K562 (cell line): Measurements from ENCODE around the gene PKDREJ. TPM values are rescaled to one million over a fixed set of nuclear protein-coding genes. Genes with fewer than 3 reads are reported as not detected.

Source experiments
- ATAC-seq: fragments of 200-7000 bp; cut with Tn5 transposase; 3 replicates; pipeline ENCODE4 v1.9.1; 2020; ENCODE audit warnings: moderate library complexity
- BruUV-seq: library from RNA; stranded (reverse); fragments of 400-500 nt; replicated peaks from 2 replicates; lab custom pipeline; 2021; lab: Mats Ljungman, UMichigan
- CTCF ChIA-PET: fragments of 300-600 bp; formaldehyde crosslinking; extraction: SDS; loops from one replicate; lab custom pipeline; 2021; ENCODE audit warnings: low intra/inter-chr PET ratio; lab: Yijun Ruan, JAX
- POLR2A ChIA-PET: fragments of 300-600, 350-650 bp; sonication (Branson Sonifier 250); formaldehyde crosslinking; extraction: SDS; loops from one replicate; lab custom pipeline; 2021; ENCODE audit warnings: antibody characterized with exemption, inconsistent platforms; lab: Yijun Ruan, JAX
- DNase-seq, 4 experiments: peaks; one replicate each; pipeline versions ENCODE4 v3.0.0 to v3.0.0-alpha.2; 2011 to 2018; ENCODE audit warnings: low spot score in 3 of 4, mixed read lengths in 3 of 4; ENCODE audit errors: extremely low read depth in 1 of 4
- FAIRE-seq: peaks from 2 replicates; lab custom pipeline; 2011; peaks lifted over from hg19 to GRCh38; lab: Jason Lieb, UNC
- H2AFZ ChIP-seq: 2 replicates; pipeline ENCODE4 v1.6.0; 2011; ENCODE audit warnings: low read depth, low read length, control low read depth, inconsistent platforms
- H3K27ac ChIP-seq: fragments of 200-600 bp; 3 replicates; pipeline ENCODE4 v1.8.0; 2011; ENCODE audit warnings: low read depth, mild to moderate bottlenecking, control low read depth, inconsistent platforms, low read length, moderate library complexity, mixed read lengths; ENCODE audit errors: extremely low read depth
- H3K27me3 ChIP-seq, 2 experiments: fragments of 300-600 bp in 1 of 2; 2 replicates in 1 of 2; 3 replicates in 1 of 2; pipeline versions ENCODE4 v1.6.0 to v1.8.0; 2011; ENCODE audit warnings: inconsistent platforms in 2 of 2, low read length in 2 of 2, mild to moderate bottlenecking in 1 of 2, mixed read lengths in 1 of 2, moderate library complexity in 1 of 2; ENCODE audit not compliant: control insufficient read depth in 2 of 2, insufficient read depth in 2 of 2
- H3K36me3 ChIP-seq: fragments of 300-600 bp; 3 replicates; pipeline ENCODE4 v1.8.0; 2011; ENCODE audit warnings: mild to moderate bottlenecking, low read length, inconsistent platforms; ENCODE audit not compliant: control insufficient read depth, insufficient read depth
- H3K4me1 ChIP-seq, 2 experiments: fragments of 200-600 bp in 1 of 2; replicated peaks in 1 of 2; 2 replicates in 1 of 2; 3 replicates in 1 of 2; pipeline versions ENCODE4 v1.5.1 to v1.8.0; 2011; ENCODE audit warnings: inconsistent platforms in 2 of 2, low read length in 2 of 2, mild to moderate bottlenecking in 1 of 2, mixed read lengths in 1 of 2, moderate library complexity in 1 of 2; ENCODE audit not compliant: control insufficient read depth in 2 of 2, insufficient read depth in 2 of 2
- H3K4me2 ChIP-seq: 2 replicates; pipeline ENCODE4 v1.6.1; 2011; ENCODE audit warnings: low read length, control low read depth, inconsistent platforms, mixed read lengths; ENCODE audit not compliant: insufficient read depth
- H3K4me3 ChIP-seq: fragments of 200-600 bp; sonication (generic), shearing (Covaris generic); 2 replicates; pipeline ENCODE4 v1.5.1; 2016; ENCODE audit warnings: control low read depth, inconsistent platforms
- H3K79me2 ChIP-seq: fragments of 200-600 bp; 3 replicates; pipeline ENCODE4 v1.8.0; 2011; ENCODE audit warnings: low read length, inconsistent platforms; ENCODE audit not compliant: control insufficient read depth, insufficient read depth
- H3K9ac ChIP-seq, 2 experiments: 2 replicates each; pipeline versions ENCODE4 v1.6.0 to v1.6.1; 2011; ENCODE audit warnings: low read depth in 2 of 2, low read length in 2 of 2, control low read depth in 1 of 2, inconsistent platforms in 1 of 2, mild to moderate bottlenecking in 1 of 2, mixed read lengths in 1 of 2; ENCODE audit not compliant: insufficient read depth in 1 of 2
- H3K9me1 ChIP-seq: one replicate; pipeline ENCODE4 v1.6.0; 2011; ENCODE audit warnings: inconsistent platforms, mild to moderate bottlenecking, low read length, moderate library complexity; ENCODE audit not compliant: control insufficient read depth, insufficient read depth
- H3K9me3 ChIP-seq: replicated peaks from 2 replicates; pipeline ENCODE4 v1.5.1; 2011; ENCODE audit warnings: low read depth, low read length, inconsistent platforms; ENCODE audit not compliant: control insufficient read depth, insufficient read depth
- H4K20me1 ChIP-seq: replicated peaks from 2 replicates; pipeline ENCODE4 v1.6.1; 2011; ENCODE audit warnings: low read length, inconsistent platforms, mixed read lengths; ENCODE audit not compliant: control insufficient read depth, insufficient read depth
- MAFK ChIP-seq: IDR thresholded peaks from 2 replicates; pipeline ENCODE4 v1.6.1; 2011; ENCODE audit warnings: low read length, improper control_type of control experiment
- POLR2G ChIP-seq: fragments of 200-400 bp; formaldehyde crosslinking; IDR thresholded peaks from 2 replicates; pipeline ENCODE4 v1.6.1; 2017; ENCODE audit warnings: low read depth, mild to moderate bottlenecking, antibody characterized with exemption, low read length, moderate library complexity
- WGBS: fragments of 100-300 bp; shearing (Covaris generic); methylation state at CpG from one replicate; pipeline ENCODE4 v1.1.6; 2016; ENCODE audit warnings: low coverage, mixed read lengths; ENCODE audit not compliant: insufficient coverage; ENCODE audit errors: missing lambda C conversion rate; 5-methylcytosine and 5-hydroxymethylcytosine counted together
- in situ Hi-C: fragments of 300-500 bp; cut with MboI; formaldehyde crosslinking; loops from 4 replicates; pipeline ENCODE4 v1.15.0; 2018; ENCODE audit warnings: inconsistent platforms, mixed read lengths
- intact Hi-C: fragments of 100-400 bp; cut with micrococcal nuclease; formaldehyde crosslinking; loops from 2 replicates; pipeline ENCODE4 v1.14.2; 2022
- polyA plus RNA-seq, 8 experiments: library from polyadenylated mRNA; depleted of rRNA in 4 of 8; stranded (reverse) in 5 of 8; unstranded in 3 of 8; fragments of >200 nt; fragmentation: Nextera tagmentation in 2 of 8; fragmentation: Illumina TruSeq in 1 of 8; extraction: Ambion mirVana in 2 of 8; extraction: Trizol in 1 of 8; gene quantifications; 2 replicates each; pipeline versions ENCODE4 v1.2.1 to v1.2.3, GENCODE V29; 2011 to 2014; ENCODE audit warnings: inconsistent platforms in 1 of 8, missing spikeins in 1 of 8
- total RNA-seq, 7 experiments: library from RNA; depleted of rRNA in 6 of 7; stranded (reverse); fragments of >200 nt in 6 of 7; fragmentation: Illumina TruSeq in 2 of 7; extraction: Trizol in 2 of 7; gene quantifications; 2 replicates each; pipeline versions ENCODE4 v1.2.1 to v1.2.3, GENCODE V29; 2011 to 2021; ENCODE audit warnings: low replicate concordance in 1 of 7

PKDREJ gene
- total and polyA plus RNA-seq, 9 of the 15 experiments (the other 6 are each of a cell fraction or from before 2014, with no cell fraction given) = 0.03 TPM; not detected in 8

DNA sequence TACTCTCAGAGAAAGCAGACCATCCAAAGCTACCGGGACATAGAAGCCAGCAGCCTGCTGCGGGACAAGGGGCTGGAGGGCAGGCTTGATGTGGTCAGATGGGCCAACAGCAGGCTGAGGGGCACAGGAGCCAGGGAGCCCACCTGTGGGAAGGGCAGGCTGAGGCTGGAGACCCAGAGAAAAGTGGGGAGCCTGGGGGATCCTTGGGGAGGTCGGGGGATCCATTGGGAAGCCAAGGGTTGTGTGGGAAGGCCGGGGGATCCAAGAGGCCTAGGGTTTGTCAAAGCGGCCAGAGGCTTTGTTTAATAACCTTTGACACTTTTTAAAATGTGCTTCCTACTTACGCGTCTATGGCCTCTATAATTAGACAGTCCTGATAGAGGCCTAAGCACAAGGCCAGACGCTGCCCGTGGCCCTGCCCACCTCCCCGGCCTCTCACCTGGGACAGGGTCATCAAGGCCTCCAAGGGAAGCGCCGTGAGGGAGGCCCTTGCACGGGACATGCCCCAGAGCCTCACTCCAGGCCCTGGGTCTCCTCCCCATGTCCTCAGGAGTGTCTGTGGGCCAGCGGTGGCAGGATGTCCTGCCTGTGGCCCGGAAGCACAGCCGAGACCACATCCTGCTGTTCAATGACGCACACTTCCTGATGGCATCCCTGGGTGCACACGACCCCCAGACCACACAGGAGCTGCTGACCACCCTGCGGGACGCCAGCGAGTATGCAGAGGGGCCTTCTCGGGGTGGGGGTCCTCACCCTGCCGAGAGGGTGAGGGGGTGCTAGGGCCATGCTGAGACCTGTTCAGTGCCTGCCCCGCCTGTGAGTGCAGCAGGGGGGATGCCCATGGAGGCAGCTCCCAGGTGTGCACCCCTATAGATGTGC is 25.0 kb upstream of the PKDREJ start:
- Histone ChIP-seq H3K9me3 (no peaks in the 10 kb centered on the region), H3K4me3 (no peak overlapping the region), H3K4me2 (no peak overlapping the region), H3K9ac (no peak overlapping the region; a peak in 1 of 4 replicates), H3K36me3 (peaks cover 38% of the 10 kb centered on the region)
- no peak for ATAC-seq
- ChIA-PET CTCF (no interaction called here), POLR2A (interaction anchor here (0.7 to 0.8 kb wide), 2 partner anchors 10 to 20 kb away, joined by 3 to 4 read pairs; no protein-coding TSS in a partner anchor)
- in situ Hi-C loops = no loop called here
- 86% methylated on average over 20 of the region's 24 CpGs for WGBS
- no peak for TF ChIP-seq MAFK
- peak; percentile 53 for TF ChIP-seq POLR2G
- TF ChIP-seq, all 486 proteins: peak for 1
- Histone ChIP-seq H3K9me1 (no peaks in the 10 kb centered on the region), H4K20me1 (no peaks in the 10 kb centered on the region), H2AFZ (no peak overlapping the region), H3K27me3 (no peaks in the 10 kb centered on the region), H3K79me2 (no peaks in the 10 kb centered on the region), H3K27ac (no peak overlapping the region), H3K4me1 (peaks cover 0 to 19% of the 10 kb centered on the region in 2 experiments; a peak in 1 of 5 replicates)
- intact Hi-C loops = no loop called here
- FAIRE-seq (no peak), DNase-seq (no peak)
- BruUV-seq = no TSS peak
